ENCODE measurements around the gene ARHGAP25.
"Not testable (repeated sequence)": the region's sequence is repeated elsewhere in the genome, so short reads cannot be mapped to it uniquely, and the experiment has no call there.

ARHGAP25 gene

DNA sequence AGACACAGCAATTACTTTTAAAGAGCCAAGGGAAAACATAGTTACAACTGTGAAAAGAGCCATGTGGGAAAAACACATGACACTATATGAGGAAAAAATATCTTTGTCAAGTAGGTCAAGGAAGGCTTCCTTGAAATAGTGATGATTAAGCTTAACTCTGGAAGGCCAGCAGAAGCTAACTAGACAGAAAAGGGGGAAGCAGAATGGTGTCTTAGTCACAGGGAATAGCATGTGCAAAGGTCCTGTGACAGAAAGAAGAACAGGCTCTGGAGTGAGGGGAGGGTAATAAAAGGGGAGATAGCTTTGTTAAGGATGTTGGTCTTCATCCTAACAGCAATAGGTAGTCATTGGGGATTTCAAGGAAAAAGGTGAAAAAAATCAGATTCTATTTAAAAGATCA, 64.0 kb downstream of the ARHGAP25 start:
- no peak for DNase-seq (ENCODE audit: low spot score)

DNA sequence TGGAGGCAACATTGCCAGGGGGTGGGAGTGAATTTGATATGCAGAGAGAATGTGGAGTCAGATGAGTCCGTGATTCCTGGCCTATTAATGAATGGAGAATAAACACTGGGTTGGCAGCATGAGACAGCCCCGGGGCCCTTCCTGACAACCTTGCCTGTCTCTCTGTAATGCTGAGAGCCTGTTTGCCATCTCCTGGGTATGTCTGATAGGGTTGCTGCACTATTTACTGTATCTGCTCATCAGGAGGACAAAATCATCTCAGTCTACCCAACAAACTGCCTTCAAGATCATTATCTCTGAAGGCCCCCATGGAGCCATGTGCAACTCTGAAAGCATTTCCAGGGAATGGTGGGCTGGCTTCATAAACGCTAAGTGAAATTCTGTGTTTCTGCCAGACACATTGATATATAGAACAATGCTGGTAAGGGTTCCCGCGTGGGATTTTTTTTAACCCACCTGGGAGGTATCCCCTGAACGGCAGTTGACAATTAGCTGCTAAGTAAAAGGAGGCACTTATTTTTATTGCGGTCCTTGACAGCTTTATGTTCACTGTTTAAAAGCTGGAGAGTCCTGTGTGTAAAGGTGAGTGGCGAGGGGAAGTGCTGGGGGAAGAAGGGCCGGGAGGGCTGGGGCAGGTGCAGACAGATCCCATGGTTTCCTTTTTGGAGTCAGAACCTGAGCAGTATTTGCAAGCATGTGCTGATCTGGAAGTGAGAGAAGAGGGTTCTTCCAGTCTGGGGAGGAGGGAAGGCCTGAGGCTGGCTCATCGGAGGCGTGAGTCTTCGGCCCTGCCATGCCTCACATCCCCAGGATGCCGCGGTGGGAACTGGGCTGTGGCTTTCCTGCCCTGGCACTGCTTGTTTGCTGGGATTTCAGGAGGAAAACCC, 64.8 kb downstream of the ARHGAP25 start:
- DNase-seq (ENCODE audit: low spot score): no peak

DNA sequence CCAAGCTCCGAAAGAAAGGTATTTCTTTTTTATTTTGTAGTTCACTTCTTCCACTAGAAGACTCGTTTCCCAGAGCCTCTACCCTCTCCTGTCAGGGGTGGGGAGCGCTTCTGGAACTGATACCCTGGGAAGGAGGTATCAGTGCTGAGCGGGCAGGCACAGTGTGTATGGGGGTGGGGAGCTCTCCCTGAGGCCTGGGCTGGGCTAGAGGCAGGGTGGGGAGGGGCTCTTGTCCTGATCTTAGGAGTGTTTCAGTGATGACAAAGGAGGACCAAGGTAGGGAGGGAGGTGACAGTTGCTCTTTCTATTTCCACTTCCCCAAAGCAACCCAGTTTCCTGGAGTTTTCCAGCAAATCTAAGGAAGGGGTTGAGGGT, 65.4 kb downstream of the ARHGAP25 start:
- DNase-seq (ENCODE audit: low spot score): no peak

DNA sequence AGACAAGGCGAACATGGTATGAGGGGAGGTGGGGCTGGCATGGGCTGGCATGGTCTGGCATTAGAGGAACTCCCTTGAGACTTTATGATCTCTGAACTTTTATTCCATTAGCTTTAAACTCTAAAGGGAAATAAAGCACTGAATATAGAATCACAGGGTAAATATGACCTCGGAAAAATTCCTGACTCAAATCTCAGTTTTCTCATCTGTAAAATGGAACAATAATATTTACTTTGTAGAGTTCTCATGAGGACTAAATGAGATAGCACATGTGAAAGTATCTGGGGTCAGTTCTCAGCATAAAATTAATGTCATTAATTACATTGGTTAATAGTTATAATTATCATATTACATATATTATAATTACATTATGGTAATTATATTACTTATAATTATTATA, 65.9 kb downstream of the ARHGAP25 start:
- DNase-seq (ENCODE audit: low spot score): no peak

DNA sequence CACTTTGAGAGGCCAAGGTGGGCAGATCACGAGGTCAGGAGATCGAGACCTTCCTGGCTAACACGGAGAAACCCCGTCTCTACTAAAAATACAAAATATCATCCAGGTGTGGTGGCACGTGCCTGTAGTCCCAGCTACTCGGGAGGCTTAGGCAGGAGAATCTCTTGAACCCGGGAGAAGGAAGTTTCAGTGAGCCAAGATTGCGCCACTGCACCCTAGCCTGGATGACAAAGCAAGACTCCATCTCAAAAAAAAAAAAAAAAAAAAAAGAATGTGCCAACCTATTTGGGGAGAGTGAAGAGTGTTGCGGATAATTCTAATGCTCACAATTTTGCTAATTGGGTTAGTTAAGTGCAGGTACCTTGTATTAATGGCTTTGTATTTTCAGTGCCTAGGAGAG, 67.5 kb downstream of the ARHGAP25 start:
- DNase-seq (ENCODE audit: low spot score): not testable (repeated sequence)

DNA sequence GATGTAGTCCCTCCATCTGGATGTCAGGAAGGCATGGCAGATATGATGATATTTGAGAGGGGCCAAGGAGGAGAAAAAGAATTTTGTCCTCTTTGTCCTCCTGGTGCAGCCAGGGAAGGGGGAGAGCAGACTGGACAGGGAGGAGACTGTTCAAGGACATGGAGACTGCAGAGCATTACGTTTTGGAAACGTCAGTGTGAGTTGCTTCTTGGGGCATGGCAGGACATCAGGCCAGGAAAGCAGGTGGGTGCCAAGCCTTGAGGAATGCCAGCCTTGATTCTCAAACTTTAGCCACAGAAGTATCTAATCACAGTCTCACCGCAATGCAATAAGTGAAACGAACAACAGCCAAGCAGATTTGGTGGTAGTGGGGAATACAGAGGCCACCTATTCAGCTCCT, 70.4 kb downstream of the ARHGAP25 start:
- DNase-seq (ENCODE audit: low spot score): no peak

DNA sequence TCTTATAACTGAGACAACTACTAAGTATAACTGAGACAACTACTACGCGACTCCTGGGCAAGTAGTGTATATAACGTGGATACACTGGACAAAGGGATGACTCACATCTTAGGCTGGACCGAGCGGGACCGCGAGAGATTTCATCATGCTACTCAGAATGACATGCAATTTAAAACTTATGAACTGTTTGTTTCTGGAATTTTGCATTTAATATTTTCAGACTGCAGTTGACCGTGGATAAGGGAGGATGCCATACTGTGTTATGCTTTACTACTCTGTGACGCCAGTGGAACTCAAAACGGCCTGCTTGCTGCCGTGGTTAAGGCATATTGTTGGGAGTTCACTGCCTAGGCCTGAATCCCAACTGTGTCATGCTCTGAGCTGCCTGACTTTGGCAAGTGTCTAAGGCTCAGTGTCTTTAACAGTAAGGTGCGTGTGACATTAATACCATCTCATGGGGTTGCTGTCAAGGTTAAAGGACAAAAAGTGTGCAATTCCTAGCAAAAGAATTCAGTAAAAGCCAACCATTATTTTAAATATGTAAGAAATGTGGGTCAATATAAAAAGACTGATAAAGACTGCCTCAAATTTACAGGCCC, 72.0 kb downstream of the ARHGAP25 start:
- no peak for DNase-seq (ENCODE audit: low spot score)

DNA sequence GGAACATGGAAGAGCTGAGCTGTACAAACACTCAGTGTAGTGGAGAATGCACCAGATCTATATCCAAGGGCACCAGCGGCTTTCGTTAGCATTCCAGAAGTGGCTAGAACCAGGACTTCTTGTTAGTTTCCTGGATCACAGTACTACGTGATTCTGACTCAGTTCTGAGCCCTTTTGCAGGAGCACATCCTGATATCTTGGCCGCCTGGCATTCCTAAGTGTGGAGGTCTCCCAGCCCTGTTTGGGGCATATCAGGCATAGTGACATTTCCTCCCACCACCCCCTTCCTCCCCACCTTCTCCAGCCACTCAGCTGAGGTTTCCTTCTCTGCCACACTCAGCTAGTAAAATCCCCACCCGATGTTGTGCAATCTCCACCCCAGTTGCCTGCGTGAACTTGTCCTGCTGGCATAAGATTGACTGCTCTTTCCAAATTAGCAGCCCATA, 73.2 kb downstream of the ARHGAP25 start:
- DNase-seq (ENCODE audit: low spot score): no peak

DNA sequence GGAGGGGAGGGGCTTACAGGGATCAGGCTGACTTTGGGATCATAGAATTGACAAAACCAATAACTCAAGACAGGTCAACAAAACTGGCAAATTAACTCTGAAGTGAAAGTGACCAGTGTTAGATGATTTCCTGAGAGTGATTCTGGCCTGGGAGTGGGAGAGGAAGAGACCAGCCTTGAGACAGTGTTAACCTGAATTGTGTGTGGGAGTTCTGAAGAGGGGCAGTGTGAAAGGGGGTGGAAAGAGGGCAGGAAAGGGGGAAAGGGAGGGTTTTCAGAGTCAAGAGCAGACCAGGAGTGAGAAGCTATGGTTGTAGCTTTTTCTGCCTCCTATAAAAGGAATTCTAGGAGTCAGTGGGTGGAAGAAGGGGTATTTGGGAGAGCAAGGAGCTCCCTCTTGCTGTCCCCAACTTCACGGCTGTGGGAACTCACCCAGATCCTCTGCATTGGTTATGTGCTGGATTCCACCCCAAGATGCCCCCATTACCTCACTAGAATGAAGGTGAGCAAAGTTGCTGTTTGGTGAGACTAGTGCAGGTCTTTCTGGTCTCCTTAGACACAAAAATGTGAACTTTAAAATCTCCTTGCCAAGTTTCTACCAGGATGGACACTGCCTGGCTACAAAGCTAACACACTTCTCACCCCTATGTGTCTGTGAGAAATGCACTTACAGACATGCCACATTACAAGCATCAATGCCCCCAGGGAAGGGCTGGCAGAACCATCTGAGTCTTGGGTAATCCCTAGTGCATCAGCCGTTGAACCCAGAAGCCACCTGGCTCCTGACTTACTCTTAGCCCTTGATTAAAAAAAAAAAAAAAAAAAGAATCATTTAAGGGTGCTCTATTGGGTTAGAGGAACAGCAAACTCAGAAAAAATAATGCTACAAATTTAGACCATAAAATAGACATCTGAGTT, 75.0 kb downstream of the ARHGAP25 start:
- no peak for DNase-seq (ENCODE audit: low spot score)

DNA sequence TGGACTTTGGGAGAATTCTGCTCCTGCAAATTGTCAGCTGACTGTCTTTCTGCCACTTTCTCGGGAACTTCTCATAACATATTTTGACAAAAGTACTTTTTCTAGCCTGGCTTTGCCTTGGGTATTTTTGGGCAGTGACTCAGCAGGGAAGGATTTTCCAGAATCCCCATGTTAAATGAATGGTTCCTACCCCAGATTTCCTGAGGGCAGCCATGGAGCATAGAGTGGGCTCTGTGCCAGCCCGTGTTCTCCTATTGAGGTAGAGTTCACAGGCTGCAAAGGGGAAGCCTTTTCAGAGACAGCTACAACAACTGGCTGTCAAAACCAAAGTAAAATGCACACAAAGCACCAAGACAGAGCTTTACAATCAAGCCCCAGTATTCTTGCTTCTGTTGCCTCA, 76.8 kb downstream of the ARHGAP25 start:
- DNase-seq (ENCODE audit: low spot score): no peak

DNA sequence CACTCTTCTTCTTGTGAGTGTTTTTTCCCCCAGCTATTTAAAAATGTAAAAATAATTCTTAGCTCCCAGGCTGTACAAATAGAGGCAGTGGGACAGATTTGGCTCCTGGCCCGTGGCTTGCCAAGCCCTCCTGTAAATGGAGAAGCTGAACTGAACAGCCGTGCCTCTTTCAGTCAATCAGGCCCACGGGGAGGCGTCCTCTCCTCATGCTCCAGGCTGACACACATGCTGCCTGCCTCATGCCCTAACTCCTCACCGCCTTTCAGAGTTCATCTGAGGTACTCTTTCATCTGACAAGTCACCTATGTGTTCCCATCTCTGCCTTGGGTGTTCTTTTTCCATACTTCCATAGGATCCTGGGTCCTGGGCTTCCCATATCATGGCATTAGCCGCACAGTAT, 77.6 kb downstream of the ARHGAP25 start:
- no peak for DNase-seq (ENCODE audit: low spot score)

DNA sequence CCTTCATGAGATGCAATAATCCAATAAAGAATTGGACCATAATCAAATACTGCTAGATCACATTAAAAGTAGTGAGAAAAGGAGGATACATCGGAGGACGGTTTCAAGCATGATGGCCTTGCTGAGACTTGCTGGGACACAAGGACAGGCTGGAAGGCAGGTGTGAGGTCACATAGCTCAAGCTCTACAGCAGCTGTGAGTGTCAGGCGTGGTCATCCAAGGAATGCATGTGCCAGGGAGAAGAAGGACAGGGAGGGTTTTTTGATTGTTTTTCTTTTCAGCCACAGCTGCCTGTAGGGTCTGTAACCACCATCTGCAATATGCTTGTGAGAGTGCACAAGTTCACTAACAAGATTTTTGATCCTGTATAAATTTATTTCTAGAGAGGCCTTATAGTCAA, 79.0 kb downstream of the ARHGAP25 start:
- no peak for DNase-seq (ENCODE audit: low spot score)

DNA sequence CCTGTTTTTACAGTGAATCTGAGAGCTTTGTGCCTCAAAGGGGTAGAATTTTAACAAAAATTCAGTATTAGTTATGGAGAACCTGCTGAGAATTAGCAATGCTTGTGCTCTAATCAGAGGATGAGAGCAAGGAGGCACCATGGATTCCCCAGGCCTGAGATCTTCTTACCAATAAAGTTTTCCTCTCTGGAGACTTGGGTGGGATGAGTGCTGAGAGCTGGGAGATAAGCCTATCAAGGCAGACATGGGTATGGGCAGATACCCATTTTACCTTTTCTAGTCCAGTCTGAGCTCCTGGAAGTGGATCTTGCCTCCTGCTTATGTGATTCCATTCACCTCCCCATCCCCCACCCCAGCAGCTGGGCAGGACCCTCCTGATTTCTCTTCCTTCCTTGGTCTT, 82.7 kb downstream of the ARHGAP25 start:
- no peak for DNase-seq (ENCODE audit: low spot score)

DNA sequence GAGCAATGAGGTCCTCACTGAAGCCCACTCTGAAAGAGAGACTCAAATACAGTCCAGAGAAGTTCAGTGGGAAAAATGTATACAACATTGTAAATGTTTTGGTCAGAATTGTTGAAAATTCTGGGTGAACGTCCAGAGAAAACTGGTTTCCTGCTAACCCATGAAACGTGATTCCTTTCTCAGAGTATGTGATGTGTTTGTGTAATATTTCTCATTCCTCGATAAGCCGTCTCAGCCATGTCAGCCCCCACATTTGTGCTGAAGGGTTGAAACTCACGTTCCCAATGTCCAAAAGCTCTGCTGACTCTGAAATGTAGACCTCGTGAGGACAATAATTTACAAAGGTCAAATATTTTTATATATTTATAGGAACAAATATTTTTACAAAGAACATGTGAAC, 84.9 kb downstream of the ARHGAP25 start:
- DNase-seq (ENCODE audit: low spot score): no peak

DNA sequence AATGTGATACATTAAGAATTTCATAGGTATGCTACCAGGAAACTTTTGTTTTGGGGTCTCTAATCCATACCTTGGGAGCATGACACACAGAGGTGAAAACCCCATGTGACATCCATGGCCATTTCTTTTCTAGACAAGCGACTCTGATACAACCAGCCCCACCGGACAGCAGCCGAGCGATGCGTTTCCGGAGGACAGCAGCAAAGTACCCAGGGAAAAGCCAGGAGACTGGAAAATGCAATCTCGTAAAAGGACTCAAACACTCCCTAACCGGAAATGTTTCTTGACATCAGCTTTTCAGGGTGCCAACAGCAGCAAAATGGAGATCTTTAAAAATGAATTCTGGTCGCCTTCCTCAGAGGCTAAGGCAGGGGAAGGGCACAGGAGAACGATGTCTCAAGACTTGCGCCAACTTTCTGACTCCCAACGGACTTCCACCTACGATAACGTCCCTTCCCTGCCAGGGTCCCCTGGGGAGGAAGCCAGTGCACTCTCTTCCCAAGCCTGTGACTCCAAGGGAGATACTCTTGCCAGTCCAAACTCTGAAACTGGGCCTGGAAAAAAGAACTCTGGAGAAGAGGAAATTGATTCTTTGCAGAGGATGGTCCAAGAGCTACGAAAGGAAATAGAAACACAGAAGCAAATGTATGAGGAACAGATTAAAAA, 87.7 kb downstream of the ARHGAP25 start:
- DNase-seq (ENCODE audit: low spot score): no peak

DNA sequence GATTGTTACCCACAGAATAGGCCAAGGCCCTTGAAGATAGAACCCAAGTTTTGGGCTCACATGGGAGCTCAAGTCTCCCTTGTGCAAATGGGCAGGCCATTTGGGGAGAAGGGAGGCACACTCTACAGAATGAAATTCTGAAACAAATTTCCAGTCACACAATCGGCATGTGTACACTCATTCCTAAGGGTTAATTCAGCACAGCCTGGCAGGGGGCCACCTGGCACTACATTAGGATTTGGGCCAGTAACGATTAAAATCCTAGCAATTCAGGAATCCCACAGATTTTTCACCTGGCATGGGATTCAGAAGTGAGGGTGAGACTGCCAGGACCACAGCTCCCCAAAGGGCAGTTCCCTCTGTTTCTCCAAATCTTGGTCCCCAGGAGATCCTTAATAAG, 90.2 kb downstream of the ARHGAP25 start:
- no peak for DNase-seq (ENCODE audit: low spot score)

DNA sequence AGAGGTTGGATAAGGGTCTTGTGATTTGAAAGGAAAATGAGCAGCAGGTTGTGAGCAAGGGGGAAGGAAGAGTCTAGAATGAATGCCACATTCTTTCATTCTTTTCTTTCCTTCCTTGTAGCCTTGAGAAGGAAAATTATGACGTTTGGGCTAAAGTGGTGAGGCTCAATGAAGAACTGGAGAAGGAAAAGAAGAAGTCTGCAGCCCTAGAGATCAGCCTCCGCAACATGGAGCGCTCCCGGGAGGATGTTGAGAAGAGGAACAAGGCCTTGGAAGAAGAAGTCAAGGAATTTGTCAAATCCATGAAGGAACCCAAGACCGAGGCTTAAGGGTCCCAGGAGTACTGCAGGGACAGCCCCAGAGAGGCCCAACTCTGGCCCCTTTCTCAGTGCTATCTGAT, 91.3 kb downstream of the ARHGAP25 start:
- no peak for DNase-seq (ENCODE audit: low spot score)

DNA sequence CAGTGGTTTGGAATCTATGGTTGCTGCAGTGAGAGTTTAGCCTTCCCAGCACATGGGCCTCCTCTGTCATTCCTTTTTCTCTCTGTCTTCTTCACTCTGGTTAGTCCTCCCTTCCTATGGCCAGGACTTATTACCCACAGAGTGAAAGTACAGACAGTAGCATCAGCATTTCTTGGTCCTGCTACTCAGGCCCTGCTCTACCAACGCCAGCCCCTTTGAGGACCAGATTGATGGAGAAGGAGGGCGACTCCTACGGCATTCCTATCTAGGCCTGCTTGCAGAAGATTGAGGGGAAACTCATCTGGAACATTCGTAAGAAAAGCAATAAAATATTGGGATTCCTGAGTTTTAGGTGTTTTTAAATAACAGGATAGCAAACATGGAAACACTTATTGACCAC, 93.1 kb downstream of the ARHGAP25 start:
- DNase-seq (ENCODE audit: low spot score): no peak

DNA sequence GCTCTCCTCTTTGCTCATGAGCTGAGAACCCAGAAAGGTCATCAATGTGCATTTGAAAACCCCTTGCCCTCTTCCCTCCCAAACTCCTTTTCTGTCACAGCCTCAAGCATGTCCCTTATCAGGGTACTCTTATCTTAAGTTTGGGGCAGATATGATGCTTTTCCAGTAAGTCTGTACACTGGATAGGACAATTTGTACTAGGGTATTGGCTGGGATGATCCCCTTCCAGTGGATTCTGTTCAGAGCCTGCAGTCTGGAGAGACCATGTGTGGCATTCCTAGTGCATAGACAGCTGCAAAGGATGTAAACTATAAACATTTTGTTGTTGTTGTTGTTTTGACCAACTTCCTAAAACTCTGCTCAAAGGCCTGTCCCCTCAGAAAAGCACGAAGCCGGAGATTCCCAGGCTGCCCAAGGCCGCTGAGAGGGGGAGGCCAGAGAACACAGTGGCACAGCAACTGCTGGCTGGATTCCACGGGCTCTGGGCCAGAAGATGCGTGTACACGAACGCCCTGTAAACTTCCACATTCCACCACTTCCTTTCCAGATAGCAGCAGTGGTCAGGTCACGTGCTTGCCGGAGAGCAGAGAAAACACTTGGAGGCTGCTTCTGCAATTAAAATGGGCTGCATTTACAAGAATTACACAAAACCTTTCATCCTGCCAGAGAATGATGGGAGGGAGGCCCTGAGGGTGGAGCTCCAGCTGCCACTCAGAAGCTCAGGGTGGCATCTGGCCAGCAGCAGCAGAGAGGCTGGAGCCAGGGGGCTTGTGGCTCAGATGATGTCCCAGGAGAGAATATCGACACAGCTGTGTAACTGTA, 94.5 kb downstream of the ARHGAP25 start:
- DNase-seq (ENCODE audit: low spot score): peak; percentile 88

DNA sequence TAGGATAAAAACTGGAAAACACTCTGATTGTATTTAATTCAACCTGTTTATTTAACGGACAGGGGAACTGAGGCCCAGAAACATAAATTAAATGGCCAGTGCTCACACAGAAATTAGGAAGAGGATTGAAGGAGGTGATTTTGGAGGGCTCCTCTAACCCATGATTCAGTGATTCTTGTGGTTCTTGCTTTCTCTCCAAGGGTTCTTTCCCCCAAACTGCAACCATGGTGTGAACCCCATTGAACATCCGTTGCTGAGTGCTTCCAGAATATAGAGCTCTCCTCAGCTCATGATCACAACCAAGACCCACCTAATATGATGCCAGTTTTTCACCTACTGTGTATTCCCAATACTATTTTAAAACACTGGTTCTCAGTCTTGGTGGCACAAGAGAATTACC, 95.1 kb downstream of the ARHGAP25 start:
- no peak for DNase-seq (ENCODE audit: low spot score)

DNA sequence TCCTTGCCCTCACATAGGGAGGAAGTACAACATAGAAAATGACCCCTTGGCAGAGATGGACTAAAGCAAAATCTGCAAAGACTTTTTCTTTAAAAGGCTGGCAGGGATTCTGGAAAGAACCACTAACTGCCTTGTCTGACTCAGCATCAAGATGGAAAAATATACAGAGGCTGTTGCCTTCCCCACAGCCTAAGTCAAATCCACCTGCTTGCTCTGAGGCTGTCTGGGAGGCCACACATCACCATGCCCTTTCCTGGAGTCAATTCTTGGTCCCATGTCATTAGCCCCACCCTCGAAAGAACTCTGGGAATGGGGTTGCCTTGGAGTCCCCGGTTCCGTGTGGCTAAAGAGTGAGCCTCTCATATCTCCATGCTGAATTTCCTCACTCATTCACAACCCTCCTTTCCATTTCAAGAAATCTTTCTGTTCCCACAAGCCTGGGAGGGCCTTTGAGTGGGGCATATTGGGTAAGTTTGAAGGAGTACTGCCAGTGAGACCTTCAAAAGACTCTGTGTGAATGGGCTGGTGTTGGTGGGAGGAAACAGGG, 97.1 kb downstream of the ARHGAP25 start:
- DNase-seq (ENCODE audit: low spot score): no peak
